ENCODE measurements around the gene LRMDA. TPM values are rescaled to one million over a fixed set of nuclear protein-coding genes. Genes with fewer than 3 reads are reported as not detected.
A peak's percentile ranks its signal among the peaks of the same experiment; 100 is the strongest.

LRMDA gene
- total and polyA plus RNA-seq, 2 of the 13 experiments (the other 11 are each of a cell fraction or from before 2014, with no cell fraction given), result 13.4 to 22.0 TPM

DNA sequence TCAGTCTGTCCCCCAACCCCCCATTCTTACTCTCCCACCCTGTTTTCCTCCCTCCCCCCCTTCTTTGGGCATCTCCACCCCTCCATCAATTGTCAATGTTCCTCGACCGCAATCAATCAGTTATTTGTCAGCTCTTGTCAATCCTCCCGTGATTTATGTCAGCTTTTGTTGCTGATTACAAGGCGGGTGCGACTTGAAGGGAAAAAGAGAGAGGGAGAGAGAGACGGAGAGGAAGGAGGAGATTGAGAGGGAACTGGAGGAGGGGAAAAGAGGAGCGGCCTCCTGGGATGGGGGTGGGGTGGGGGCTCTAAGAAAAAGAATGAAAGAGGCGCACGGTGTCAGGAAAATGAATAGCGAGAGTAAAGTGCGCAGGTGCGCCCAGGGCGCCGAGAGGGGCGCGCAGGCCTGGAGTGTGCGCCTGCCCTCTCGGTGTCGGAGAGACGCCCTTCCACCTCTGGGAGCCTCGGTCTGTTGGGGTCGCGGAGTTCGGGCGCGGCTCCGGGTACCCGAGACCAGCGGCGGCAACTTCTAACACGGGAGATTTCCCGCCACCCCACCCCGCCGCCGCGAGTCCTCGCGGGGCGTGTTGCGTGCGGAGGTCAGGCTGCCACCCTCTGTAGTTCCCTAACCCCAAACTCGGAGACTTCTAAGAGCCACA lies 28.8 kb upstream of the LRMDA start (continued):
- TF ChIP-seq, protein P1, sequence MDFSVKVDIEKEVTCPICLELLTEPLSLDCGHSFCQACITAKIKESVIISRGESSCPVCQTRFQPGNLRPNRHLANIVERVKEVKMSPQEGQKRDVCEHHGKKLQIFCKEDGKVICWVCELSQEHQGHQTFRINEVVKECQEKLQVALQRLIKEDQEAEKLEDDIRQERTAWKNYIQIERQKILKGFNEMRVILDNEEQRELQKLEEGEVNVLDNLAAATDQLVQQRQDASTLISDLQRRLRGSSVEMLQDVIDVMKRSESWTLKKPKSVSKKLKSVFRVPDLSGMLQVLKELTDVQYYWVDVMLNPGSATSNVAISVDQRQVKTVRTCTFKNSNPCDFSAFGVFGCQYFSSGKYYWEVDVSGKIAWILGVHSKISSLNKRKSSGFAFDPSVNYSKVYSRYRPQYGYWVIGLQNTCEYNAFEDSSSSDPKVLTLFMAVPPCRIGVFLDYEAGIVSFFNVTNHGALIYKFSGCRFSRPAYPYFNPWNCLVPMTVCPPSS (IDR thresholded peaks at IDR 0.05), result no peak
- TF ChIP-seq, protein P2, sequence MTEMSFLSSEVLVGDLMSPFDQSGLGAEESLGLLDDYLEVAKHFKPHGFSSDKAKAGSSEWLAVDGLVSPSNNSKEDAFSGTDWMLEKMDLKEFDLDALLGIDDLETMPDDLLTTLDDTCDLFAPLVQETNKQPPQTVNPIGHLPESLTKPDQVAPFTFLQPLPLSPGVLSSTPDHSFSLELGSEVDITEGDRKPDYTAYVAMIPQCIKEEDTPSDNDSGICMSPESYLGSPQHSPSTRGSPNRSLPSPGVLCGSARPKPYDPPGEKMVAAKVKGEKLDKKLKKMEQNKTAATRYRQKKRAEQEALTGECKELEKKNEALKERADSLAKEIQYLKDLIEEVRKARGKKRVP (CRISPR knock-in tag; IDR thresholded peaks at IDR 0.05), result no peak
- TF ChIP-seq ELF3 (CRISPR knock-in tag; IDR thresholded peaks at IDR 0.05) (no peak), FOSL1 (CRISPR knock-in tag; IDR thresholded peaks at IDR 0.05; ENCODE audit: borderline replicate concordance) (no peak), HDAC6 (IDR thresholded peaks at IDR 0.05; ENCODE audit: low read depth, low read length) (no peak), SIN3B (IDR thresholded peaks at IDR 0.05; ENCODE audit: low read length) (no peak), ZNF556 (CRISPR knock-in tag; IDR thresholded peaks at IDR 0.05; ENCODE audit: borderline replicate concordance) (no peak), STAT5B (CRISPR knock-in tag; IDR thresholded peaks at IDR 0.05) (no peak), ZNF232 (CRISPR knock-in tag; IDR thresholded peaks at IDR 0.05; ENCODE audit: borderline replicate concordance) (no peak), NFYC (CRISPR knock-in tag; IDR thresholded peaks at IDR 0.05) (no peak), ZNF136 (CRISPR knock-in tag; IDR thresholded peaks at IDR 0.05; ENCODE audit: low read depth) (no peak), TMF1 (CRISPR knock-in tag; IDR thresholded peaks at IDR 0.05; ENCODE audit: low read depth) (0 out of 2 replicates have a peak, but pooled peaks have one; percentile 33), ARID2 (CRISPR knock-in tag; IDR thresholded peaks at IDR 0.05; ENCODE audit: borderline replicate concordance) (0 out of 2 replicates have a peak, but pooled peaks have one; percentile 61), ZNF225 (CRISPR knock-in tag; IDR thresholded peaks at IDR 0.05) (no peak), ZNF75D (CRISPR knock-in tag; IDR thresholded peaks at IDR 0.05; ENCODE audit: borderline replicate concordance) (no peak), ZNF652 (CRISPR knock-in tag; IDR thresholded peaks at IDR 0.05; ENCODE audit: borderline replicate concordance, low read depth) (no peak), MED1 (CRISPR knock-in tag; IDR thresholded peaks at IDR 0.05) (no peak), GFI1 (CRISPR knock-in tag; IDR thresholded peaks at IDR 0.05; ENCODE audit: borderline replicate concordance) (peak; percentile 85), DMTF1 (CRISPR knock-in tag; IDR thresholded peaks at IDR 0.05) (no peak), THAP9 (CRISPR knock-in tag; IDR thresholded peaks at IDR 0.05; ENCODE audit: borderline replicate concordance) (no peak), HOXA5 (CRISPR knock-in tag; IDR thresholded peaks at IDR 0.05) (no peak), KDM4B (CRISPR knock-in tag; IDR thresholded peaks at IDR 0.05) (no peak), MAFK (conservative IDR thresholded peaks at IDR 0.05 in 1 of 2, IDR thresholded peaks at IDR 0.05 in 1 of 2; ENCODE audit: low read length in 2 of 2) (no peak), ZNF501 (CRISPR knock-in tag; IDR thresholded peaks at IDR 0.05) (no peak)

Measured in HepG2 (cell line).